Fibroblast of lung (primary cell): Measurements from ENCODE around the gene CTAG1A. TPM values are rescaled to one million over a fixed set of nuclear protein-coding genes. Genes with fewer than 3 reads are reported as not detected.
"Not testable (repeated sequence)": the region's sequence is repeated elsewhere in the genome, so short reads cannot be mapped to it uniquely, and the experiment has no call there.

Source experiments
- DNase-seq, 2 donors: peaks; one replicate each; pipeline versions ENCODE4 v3.0.0 to v3.0.0-alpha.2; 2010; ENCODE audit warnings: low read depth in 2 of 2
- H2AFZ ChIP-seq: 2 replicates; pipeline ENCODE4 v1.5.1; 2012; ENCODE audit warnings: low read length, control low read depth, inconsistent platforms
- H3K27ac ChIP-seq: 2 replicates; pipeline ENCODE4 v1.5.1; 2011; ENCODE audit warnings: low read length, control low read depth; ENCODE audit not compliant: insufficient read depth
- H3K27me3 ChIP-seq: 2 replicates; pipeline ENCODE4 v1.5.1; 2011; ENCODE audit warnings: mild to moderate bottlenecking, low read length; ENCODE audit not compliant: control insufficient read depth, insufficient read depth
- H3K36me3 ChIP-seq: 2 replicates; pipeline ENCODE4 v1.5.1; 2011; ENCODE audit warnings: low read length; ENCODE audit not compliant: control insufficient read depth, insufficient read depth
- H3K4me1 ChIP-seq: 2 replicates; pipeline ENCODE4 v1.5.1; 2011; ENCODE audit warnings: low read length; ENCODE audit not compliant: control insufficient read depth, insufficient read depth; ENCODE audit errors: extremely low read depth
- H3K4me2 ChIP-seq: 2 replicates; pipeline ENCODE4 v1.5.1; 2011; ENCODE audit warnings: low read length, control low read depth; ENCODE audit not compliant: insufficient read depth; ENCODE audit errors: extremely low read depth
- H3K4me3 ChIP-seq, 4 experiments: fragments of 200-600 bp in 1 of 4; sonication (generic) in 1 of 4; replicated peaks in 1 of 4; 2 replicates each; pipeline ENCODE4 v1.5.1; 2011 to 2016; ENCODE audit warnings: low read length in 4 of 4, low read depth in 3 of 4, mild to moderate bottlenecking in 3 of 4, control low read depth in 2 of 4, inconsistent platforms in 1 of 4, mixed read lengths in 1 of 4; ENCODE audit not compliant: insufficient read depth in 1 of 4; ENCODE audit errors: control extremely low read depth in 1 of 4
- H3K79me2 ChIP-seq: 2 replicates; pipeline ENCODE4 v1.5.1; 2012; ENCODE audit warnings: mild to moderate bottlenecking, low read length, inconsistent platforms; ENCODE audit not compliant: control insufficient read depth, insufficient read depth
- H3K9ac ChIP-seq: 2 replicates; pipeline ENCODE4 v1.5.1; 2011; ENCODE audit warnings: mild to moderate bottlenecking, low read length, control low read depth; ENCODE audit not compliant: insufficient read depth
- H3K9me3 ChIP-seq: 2 replicates; pipeline ENCODE4 v1.5.1; 2012; ENCODE audit warnings: low read depth, low read length; ENCODE audit not compliant: control insufficient read depth, insufficient read depth
- H4K20me1 ChIP-seq: 2 replicates; pipeline ENCODE4 v1.5.1; 2011; ENCODE audit warnings: low read length; ENCODE audit not compliant: control insufficient read depth, insufficient read depth; ENCODE audit errors: extremely low read depth
- CTCF ChIP-seq, 2 donors: IDR thresholded peaks in 1 of 2; conservative IDR thresholded peaks in 1 of 2; 1 replicate in 1 of 2; 2 replicates in 1 of 2; pipeline ENCODE4 v1.5.1; 2011 to 2012; ENCODE audit warnings: low read length in 2 of 2, control low read depth in 1 of 2, inconsistent platforms in 1 of 2, low read depth in 1 of 2, mild to moderate bottlenecking in 1 of 2
- EZH2 ChIP-seq: IDR thresholded peaks from 2 replicates; pipeline ENCODE4 v1.5.1; 2012; ENCODE audit warnings: low read length, control low read depth, mild to moderate bottlenecking; ENCODE audit errors: missing control alignments
- polyA plus RNA-seq, 2 donors: library from polyadenylated mRNA; depleted of rRNA in 1 of 2; stranded (reverse) in 1 of 2; unstranded in 1 of 2; fragments of >200 nt; gene quantifications; 2 replicates each; pipeline ENCODE4 v1.2.1, GENCODE V29; 2011 to 2012; ENCODE audit warnings: missing spikeins in 1 of 2
- total RNA-seq: library from RNA; depleted of rRNA; stranded (reverse); fragments of >200 nt; gene quantifications from 2 replicates; pipeline ENCODE4 v1.2.1, GENCODE V29; 2014

The CTAG1A gene
- total and polyA plus RNA-seq, 2 donors (not counting 1 experiment from before 2014, with no cell fraction given), result not detected

GRCh38 chrX:154582994-154583393 is 1.9 kb upstream of the CTAG1A start:
- not testable (repeated sequence) for H4K20me1 ChIP-seq, H3K4me2 ChIP-seq, H3K27me3 ChIP-seq, H3K4me1 ChIP-seq, H3K9me3 ChIP-seq, H3K9ac ChIP-seq, H2AFZ ChIP-seq, DNase-seq, H3K36me3 ChIP-seq, H3K4me3 ChIP-seq, H3K27ac ChIP-seq, H3K79me2 ChIP-seq

GRCh38 chrX:154590415-154590814 is 5.5 kb downstream of the CTAG1A start:
- not testable (repeated sequence) for H2AFZ ChIP-seq, H4K20me1 ChIP-seq, H3K79me2 ChIP-seq, H3K9me3 ChIP-seq, H3K4me3 ChIP-seq, H3K4me1 ChIP-seq, H3K4me2 ChIP-seq, DNase-seq, H3K27me3 ChIP-seq, H3K9ac ChIP-seq, H3K27ac ChIP-seq, H3K36me3 ChIP-seq

- no peak overlapping the region for H3K9ac ChIP-seq
Observed at GRCh38 chrX:154592505-154592904, 7.6 kb downstream of the CTAG1A start.

GRCh38 chrX:154593201-154593600 is 8.3 kb downstream of the CTAG1A start:
- Histone ChIP-seq H3K27me3 (peaks cover 7% of the 10 kb centered on the region), H3K4me1 (no peaks in the 10 kb centered on the region), H3K79me2 (no peaks in the 10 kb centered on the region), H2AFZ (no peak overlapping the region), H3K27ac (no peak overlapping the region), H3K9ac (no peak overlapping the region), H3K36me3 (no peaks in the 10 kb centered on the region), H3K4me3 (no peak overlapping the region), H3K9me3 (no peaks in the 10 kb centered on the region), H3K4me2 (no peak overlapping the region), H4K20me1 (no peaks in the 10 kb centered on the region)
- TF ChIP-seq CTCF (conservative IDR thresholded peaks at IDR 0.05 in 1 of 2, IDR thresholded peaks at IDR 0.05 in 1 of 2; ENCODE audit: low read depth in 1 of 2, low read length in 2 of 2), result no peak
- TF ChIP-seq EZH2, result no peak
- DNase-seq, result no peak

More at GRCh38 chrX:154592505-154592904, 7.6 kb downstream of the CTAG1A start:
- no peak overlapping the region for H3K27ac ChIP-seq
- no peaks in the 10 kb centered on the region for H4K20me1 ChIP-seq
- no peaks in the 10 kb centered on the region for H3K79me2 ChIP-seq
- no peaks in the 10 kb centered on the region for H3K36me3 ChIP-seq
- H3K4me3 ChIP-seq, result no peak overlapping the region
- no peak overlapping the region for H2AFZ ChIP-seq
- H3K9me3 ChIP-seq, result no peaks in the 10 kb centered on the region
- no peaks in the 10 kb centered on the region for H3K4me1 ChIP-seq
- peaks cover 7% of the 10 kb centered on the region for H3K27me3 ChIP-seq
- H3K4me2 ChIP-seq, result no peak overlapping the region
- no peak for TF ChIP-seq CTCF (conservative IDR thresholded peaks at IDR 0.05 in 1 of 2, IDR thresholded peaks at IDR 0.05 in 1 of 2; ENCODE audit: low read depth in 1 of 2, low read length in 2 of 2)
- TF ChIP-seq EZH2, result no peak
- no peak for DNase-seq
